HG02885 (cell line): Measurements from ENCODE around the gene HNRNPR.
"Not testable (repeated sequence)": the region's sequence is repeated elsewhere in the genome, so short reads cannot be mapped to it uniquely, and the experiment has no call there.

Experiments
- ATAC-seq: cut with Tn5 transposase; IDR thresholded peaks from one replicate; pipeline ENCODE4 v1.9.1; 2021; ENCODE audit warnings: mild to moderate bottlenecking; ENCODE audit not compliant: unreplicated experiment, poor library complexity

The HNRNPR gene

GRCh38 chr1:23258082-23258481 is 86.0 kb downstream of the HNRNPR start:
- ATAC-seq = not testable (repeated sequence)

DNA sequence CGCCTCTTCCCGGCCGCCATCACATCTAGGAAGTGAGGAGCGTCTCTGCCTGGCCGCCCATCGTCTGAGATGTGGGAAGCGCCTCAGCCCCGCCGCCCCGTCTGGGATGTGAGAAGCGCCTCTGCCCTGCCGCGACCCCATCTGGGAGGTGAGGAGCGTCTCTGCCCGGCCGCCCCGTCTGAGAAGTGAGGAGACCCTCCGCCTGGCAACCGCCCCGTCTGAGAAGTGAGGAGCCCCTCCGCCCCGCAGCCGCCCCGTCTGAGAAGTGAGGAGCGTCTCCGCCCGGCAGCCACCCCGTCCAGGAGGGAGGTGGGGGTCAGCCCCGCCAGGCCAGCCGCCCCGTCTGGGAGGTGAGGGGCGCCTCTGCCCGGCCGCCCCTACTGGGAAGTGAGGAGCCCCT is 86.7 kb downstream of the HNRNPR start:
- not testable (repeated sequence) for ATAC-seq
